ENCODE measurements around the gene EIF2S3. TPM values are rescaled to one million over a fixed set of nuclear protein-coding genes. Genes with fewer than 3 reads are reported as not detected.
"Not testable (repeated sequence)": the region's sequence is repeated elsewhere in the genome, so short reads cannot be mapped to it uniquely, and the experiment has no call there.

The EIF2S3 gene
- total RNA-seq, 1 donor: 355 TPM

GRCh38 chrX:24025741-24026403 is 28.9 kb upstream of the EIF2S3 start:
- no peak for TF ChIP-seq CTCF (IDR thresholded peaks at IDR 0.05; ENCODE audit: insufficient read depth, low read depth, low read length)
- DNase-seq (ENCODE audit: low read depth): peak; percentile 85
- H3K4me3 ChIP-seq (ENCODE audit: low read depth, low read length): peak overlapping the region; percentile 74

GRCh38 chrX:24026432-24026831 is 28.3 kb upstream of the EIF2S3 start:
- peak overlapping the region; percentile 74 for H3K4me3 ChIP-seq (ENCODE audit: low read depth, low read length)
- DNase-seq (ENCODE audit: low read depth): peak; percentile 63
- TF ChIP-seq CTCF (IDR thresholded peaks at IDR 0.05; ENCODE audit: insufficient read depth, low read depth, low read length): no peak

- no peak for TF ChIP-seq CTCF (IDR thresholded peaks at IDR 0.05; ENCODE audit: insufficient read depth, low read depth, low read length)
- H3K4me3 ChIP-seq (ENCODE audit: low read depth, low read length): peak within 1 kb of the TSS; percentile 74
- no peak for DNase-seq (ENCODE audit: low read depth)
Observed at GRCh38 chrX:24027086-24027485, 27.7 kb upstream of the EIF2S3 start, which contains the start of gene KLHL15. Gene KLHL15 (minus strand): TSS chrX:24027186. CDS start chrX:24006693, 20,493 bp downstream.

- no peak for DNase-seq (ENCODE audit: low read depth)
- no peak for TF ChIP-seq CTCF (IDR thresholded peaks at IDR 0.05; ENCODE audit: insufficient read depth, low read depth, low read length)
- H3K4me3 ChIP-seq (ENCODE audit: low read depth, low read length): no peak overlapping the region
Observed at GRCh38 chrX:24027985-24028384, 26.8 kb upstream of the EIF2S3 start.

GRCh38 chrX:24030597-24030996 is 24.2 kb upstream of the EIF2S3 start:
- TF ChIP-seq CTCF (IDR thresholded peaks at IDR 0.05; ENCODE audit: insufficient read depth, low read depth, low read length): no peak

GRCh38 chrX:24034485-24034884 is 20.3 kb upstream of the EIF2S3 start:
- no peak for TF ChIP-seq CTCF (IDR thresholded peaks at IDR 0.05; ENCODE audit: insufficient read depth, low read depth, low read length)
- no peak overlapping the region for H3K4me3 ChIP-seq (ENCODE audit: low read depth, low read length)
- no peak for DNase-seq (ENCODE audit: low read depth)

More at GRCh38 chrX:24030597-24030996, 24.2 kb upstream of the EIF2S3 start:
- no peak overlapping the region for H3K4me3 ChIP-seq (ENCODE audit: low read depth, low read length)
- no peak for DNase-seq (ENCODE audit: low read depth)

- DNase-seq (ENCODE audit: low read depth): no peak
- no peak overlapping the region for H3K4me3 ChIP-seq (ENCODE audit: low read depth, low read length)
- TF ChIP-seq CTCF (IDR thresholded peaks at IDR 0.05; ENCODE audit: insufficient read depth, low read depth, low read length): no peak
Observed at GRCh38 chrX:24037729-24038128, 17.0 kb upstream of the EIF2S3 start.

GRCh38 chrX:24046060-24046459 is 8.7 kb upstream of the EIF2S3 start:
- DNase-seq (ENCODE audit: low read depth); H3K4me3 ChIP-seq (ENCODE audit: low read depth, low read length): not testable (repeated sequence)

GRCh38 chrX:24049643-24050042 is 5.1 kb upstream of the EIF2S3 start:
- not testable (repeated sequence) for DNase-seq (ENCODE audit: low read depth); H3K4me3 ChIP-seq (ENCODE audit: low read depth, low read length)
